SK-N-SH (cell line): ENCODE results near the gene RAP2C.

Experiments used
- CTCF ChIP-seq: fragments of 200-600 bp; sonication (generic); IDR thresholded peaks from 2 replicates; pipeline ENCODE4 v1.6.1; 2017; ENCODE audit warnings: antibody characterized with exemption, mild to moderate bottlenecking, moderate library complexity
- EZH2phosphoT487 ChIP-seq: fragments of 200-600 bp; sonication (generic); IDR thresholded peaks from 2 replicates; pipeline ENCODE4 v1.6.1; 2017; ENCODE audit warnings: low read depth, mixed run types, mild to moderate bottlenecking, antibody characterized with exemption, moderate library complexity, borderline replicate concordance
- JUND ChIP-seq: IDR thresholded peaks from 2 replicates; pipeline ENCODE4 v1.4.0; 2012
- MAX ChIP-seq: IDR thresholded peaks from 2 replicates; pipeline ENCODE4 v1.4.0; 2012; ENCODE audit warnings: low read depth
- MXI1 ChIP-seq: IDR thresholded peaks from 2 replicates; pipeline ENCODE4 v1.6.1; 2012; ENCODE audit warnings: mild to moderate bottlenecking, low read depth, low read length, improper control_type of control experiment
- NRF1 ChIP-seq: IDR thresholded peaks from 2 replicates; pipeline ENCODE4 v1.6.1; 2012; ENCODE audit warnings: low read depth, mild to moderate bottlenecking, low read length
- RAD21 ChIP-seq: IDR thresholded peaks from 2 replicates; pipeline ENCODE4 v1.6.1; 2012; ENCODE audit warnings: mild to moderate bottlenecking, low read length
- REST ChIP-seq: IDR thresholded peaks from 2 replicates; pipeline ENCODE4 v1.6.1; 2012; ENCODE audit warnings: mild to moderate bottlenecking, low read depth, low read length, moderate library complexity
- SMC3 ChIP-seq: IDR thresholded peaks from 2 replicates; pipeline ENCODE4 v1.6.1; 2012; ENCODE audit warnings: low read depth, low read length, improper control_type of control experiment
- TAF1 ChIP-seq: IDR thresholded peaks from 2 replicates; pipeline ENCODE4 v1.6.1; 2012; ENCODE audit warnings: low read depth, mild to moderate bottlenecking, low read length, moderate library complexity, borderline replicate concordance
- YY1 ChIP-seq: IDR thresholded peaks from 2 replicates; pipeline ENCODE4 v1.4.0; 2012; ENCODE audit warnings: low read depth, mild to moderate bottlenecking

GRCh38 chrX:132165651-132166050 is 53.6 kb downstream of the RAP2C start:
- TF ChIP-seq CTCF (no peak), MAX (no peak), JUND (no peak), MXI1 (no peak), RAD21 (no peak), YY1 (no peak), TAF1 (no peak), EZH2phosphoT487 (no peak), SMC3 (no peak), NRF1 (no peak), REST (no peak)
